GM04503 (cell line): ENCODE data around the gene SLC38A10.

Experiments
- DNase-seq: peaks from one replicate; pipeline ENCODE4 v3.0.0-alpha.2; 2012; ENCODE audit warnings: low read depth

Gene SLC38A10

DNA sequence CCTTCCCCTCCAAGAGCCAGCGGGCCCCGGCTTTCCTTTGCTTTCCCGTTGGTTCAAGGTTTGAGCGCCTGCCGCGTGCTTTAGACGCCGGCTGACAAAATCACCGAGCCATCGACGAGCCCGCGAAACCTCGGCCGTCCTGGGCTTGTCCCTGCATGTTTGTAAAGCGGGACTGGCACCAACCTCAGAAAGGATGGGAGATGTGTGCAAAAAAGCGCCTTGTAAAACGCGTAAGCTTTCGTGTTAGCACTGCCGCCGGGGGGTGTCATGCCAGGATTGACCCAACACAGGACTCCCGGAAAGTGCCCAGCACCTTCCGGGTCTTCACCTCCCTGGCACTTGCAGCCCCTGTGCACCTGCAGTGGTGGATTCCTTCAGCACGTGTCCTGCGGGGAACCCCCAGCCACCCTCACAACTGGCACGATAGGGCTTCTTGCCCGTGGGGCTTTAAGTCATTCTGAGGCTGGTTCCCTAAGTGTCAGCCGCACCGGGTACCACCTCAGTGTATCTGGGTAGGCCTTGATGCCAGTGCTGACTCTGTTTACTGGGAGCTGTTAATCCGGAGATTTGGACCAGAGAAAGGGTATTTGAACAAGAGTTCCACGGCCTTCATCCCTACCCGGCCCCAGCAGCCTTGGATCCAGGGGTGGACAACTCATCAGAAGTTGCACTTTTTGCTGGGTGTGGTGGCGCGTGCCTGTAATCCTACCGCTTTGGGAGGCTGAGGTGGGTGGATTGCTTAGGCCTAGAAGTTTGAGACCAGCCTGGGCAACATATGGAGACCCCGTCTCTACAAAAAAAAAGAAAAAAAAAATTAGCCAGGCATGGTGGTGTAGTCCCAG is 55.2 kb downstream of the SLC38A10 start:
- DNase-seq = no peak

DNA sequence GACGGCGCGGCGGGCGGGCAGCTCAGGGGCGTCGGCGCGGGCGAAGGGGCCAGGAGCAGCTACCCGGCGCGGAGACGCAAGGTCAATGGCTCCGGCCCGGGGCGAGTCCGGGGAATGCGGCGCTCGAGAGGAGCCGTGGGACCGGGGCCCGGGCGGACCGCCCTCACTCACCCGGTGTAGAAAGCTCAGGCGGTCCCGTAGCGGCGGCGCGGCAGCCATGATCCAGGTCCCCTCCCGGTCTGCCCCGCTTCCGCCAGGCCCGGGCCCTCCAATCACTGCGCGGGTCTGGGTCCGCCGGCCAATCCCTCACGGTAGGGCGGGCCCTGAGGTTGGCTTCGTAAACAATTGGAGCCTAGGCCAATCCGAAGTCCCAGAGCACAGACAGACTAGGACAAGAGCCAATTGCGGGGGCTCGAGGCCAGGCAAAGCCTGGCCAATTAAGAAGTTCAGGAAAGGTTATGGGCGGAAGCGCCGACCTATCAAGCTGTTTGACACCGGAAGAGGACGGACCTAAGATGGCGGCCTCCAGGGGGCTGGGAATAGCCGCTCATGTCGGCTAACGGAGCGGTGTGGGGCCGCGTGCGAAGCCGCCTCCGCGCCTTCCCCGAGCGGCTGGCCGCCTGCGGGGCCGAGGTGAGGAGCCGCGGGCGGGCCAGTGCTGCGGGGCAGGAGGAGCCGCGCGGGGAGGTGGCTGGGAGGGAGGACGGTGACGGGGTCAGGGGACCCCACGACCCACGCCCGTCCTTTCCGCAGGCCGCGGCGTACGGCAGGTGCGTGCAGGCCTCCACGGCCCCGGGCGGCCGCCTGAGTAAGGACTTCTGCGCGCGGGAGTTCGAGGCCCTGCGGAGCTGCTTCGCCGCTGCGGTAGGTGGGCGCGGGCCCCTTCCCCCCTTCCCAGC is 56.0 kb downstream of the SLC38A10 start, which contains the start of the genes NDUFAF8 and TEPSIN:
Gene NDUFAF8, plus strand, starts transcription at position 504 of the 899 bp plus-strand sequence. Its CDS starts 46 bp downstream, at position 550.
Gene TEPSIN, minus strand, starts transcription at position 241 of the 899 bp plus-strand sequence. Its CDS starts 22 bp downstream, at position 219.
- DNase-seq = peak; percentile 99

DNA sequence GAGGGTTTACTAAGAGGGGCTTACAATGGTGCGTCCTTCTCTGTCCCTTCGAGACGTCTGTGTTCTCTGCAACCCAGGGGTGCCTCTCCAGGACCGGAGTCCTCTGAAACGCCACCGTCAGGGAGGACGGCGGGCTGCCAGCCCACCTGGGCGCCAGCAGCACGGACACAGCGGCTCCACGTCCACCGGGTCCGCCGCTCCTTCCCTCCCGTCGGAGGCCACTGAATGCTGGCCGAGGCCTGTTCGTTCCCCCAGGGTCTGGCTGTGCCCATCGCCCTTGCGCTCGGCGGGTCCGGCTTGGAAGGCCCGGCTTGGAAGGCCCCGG is 56.7 kb downstream of the SLC38A10 start:
- DNase-seq = no peak

DNA sequence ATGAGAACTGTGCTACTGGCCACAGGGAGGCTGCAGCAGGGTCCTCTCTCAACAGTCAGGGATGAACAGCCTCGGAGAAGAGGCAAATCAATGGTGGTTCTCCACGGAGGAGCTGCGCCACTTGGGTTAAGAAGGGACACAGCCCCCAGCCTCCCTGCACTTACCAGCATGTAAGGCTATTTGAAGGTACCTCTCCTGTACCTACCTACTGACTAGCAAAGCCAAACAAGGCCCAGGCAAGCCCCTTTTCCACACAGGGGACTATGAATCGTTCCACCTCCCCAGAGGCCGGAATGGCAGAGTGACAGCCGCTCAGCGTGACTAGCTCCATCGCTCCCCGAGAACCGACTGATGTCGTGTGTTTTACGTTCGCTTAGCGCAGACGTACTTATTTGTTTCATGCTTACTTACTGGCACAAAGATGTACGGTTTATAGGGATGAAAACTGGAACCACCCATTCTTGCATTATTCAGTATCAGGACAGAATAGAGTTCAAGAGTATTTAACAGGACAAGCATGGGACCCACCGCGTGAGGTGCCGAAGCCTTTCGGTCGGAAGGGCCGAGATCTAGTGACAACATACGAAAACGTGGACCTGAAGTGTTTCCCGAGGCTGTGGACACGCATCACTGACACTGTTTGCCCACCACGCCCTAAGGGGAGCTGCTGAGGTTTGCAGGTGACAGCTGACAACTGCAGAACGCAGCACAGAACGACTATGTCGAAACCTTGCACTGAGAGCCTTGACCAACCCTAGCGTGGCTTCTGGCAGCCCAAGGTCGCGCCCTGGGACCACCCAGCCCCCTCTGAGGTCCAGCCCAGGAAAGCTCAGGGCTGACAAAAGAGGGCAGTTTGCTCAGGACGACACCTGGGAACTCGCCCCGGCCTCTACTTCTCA is 57.3 kb downstream of the SLC38A10 start:
- no peak for DNase-seq

DNA sequence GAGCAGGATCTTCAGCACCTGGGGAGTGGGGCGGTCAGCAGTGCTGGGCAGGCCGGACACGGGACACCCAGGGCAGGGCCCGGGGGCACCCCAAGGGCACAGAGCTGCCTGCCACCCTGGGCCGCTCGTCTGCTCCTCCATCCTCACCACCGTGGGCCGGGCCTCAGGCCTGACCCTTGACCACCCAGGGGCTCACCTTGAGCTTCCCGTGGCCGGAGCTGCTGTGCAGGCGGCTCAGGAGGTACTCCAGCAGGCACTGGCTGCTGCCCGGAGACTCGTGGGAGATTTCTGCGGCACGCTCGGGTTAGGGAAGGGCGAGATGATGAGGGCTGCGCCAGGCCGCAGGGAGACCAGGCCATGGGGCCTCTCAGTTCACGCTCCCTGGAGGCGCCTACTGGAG is 58.3 kb downstream of the SLC38A10 start:
- DNase-seq = no peak

DNA sequence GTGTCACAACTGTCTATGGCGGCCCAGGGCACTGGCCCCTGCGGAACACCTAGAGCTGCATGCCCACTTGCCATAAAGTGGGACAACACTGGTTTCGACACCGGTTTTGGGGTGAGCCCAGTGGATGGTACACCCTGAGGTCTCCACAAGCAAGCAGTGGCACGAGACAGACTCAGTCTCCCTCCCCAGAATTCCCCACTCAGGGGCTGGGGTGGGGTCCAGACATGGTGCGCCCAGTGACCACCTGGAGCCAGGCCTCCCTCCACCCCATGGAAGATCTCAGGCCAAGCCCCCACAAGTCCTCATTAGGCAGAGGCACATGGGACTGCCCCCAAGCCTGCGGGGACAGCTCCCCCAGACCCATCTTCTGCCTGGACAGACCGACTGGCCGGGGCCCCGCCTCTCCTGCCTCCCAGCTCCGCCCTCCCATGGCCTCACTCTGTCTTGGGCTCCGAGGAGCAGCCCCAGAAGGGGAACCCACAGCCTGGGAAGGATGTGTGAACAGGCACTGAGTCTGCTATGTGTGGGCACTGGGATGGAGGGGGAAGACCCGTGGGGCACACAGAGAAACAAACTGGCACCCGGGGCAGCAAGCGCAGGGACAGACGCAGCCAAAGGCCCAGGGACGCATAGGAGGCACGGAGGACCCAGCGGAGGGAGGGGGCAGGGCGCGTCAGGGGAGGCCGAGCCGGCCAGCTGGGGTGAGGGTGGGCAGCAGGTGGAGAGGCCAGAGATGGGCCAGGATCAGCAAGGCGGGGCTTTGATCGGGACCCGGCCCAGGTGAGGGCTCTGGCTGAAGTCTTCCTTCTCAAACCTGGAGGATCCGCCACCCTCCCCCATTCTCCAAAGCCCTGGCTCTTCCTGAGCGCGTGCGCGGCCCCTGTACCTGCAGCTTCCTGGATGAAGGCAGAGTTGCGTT is 59.0 kb downstream of the SLC38A10 start:
- no peak for DNase-seq

DNA sequence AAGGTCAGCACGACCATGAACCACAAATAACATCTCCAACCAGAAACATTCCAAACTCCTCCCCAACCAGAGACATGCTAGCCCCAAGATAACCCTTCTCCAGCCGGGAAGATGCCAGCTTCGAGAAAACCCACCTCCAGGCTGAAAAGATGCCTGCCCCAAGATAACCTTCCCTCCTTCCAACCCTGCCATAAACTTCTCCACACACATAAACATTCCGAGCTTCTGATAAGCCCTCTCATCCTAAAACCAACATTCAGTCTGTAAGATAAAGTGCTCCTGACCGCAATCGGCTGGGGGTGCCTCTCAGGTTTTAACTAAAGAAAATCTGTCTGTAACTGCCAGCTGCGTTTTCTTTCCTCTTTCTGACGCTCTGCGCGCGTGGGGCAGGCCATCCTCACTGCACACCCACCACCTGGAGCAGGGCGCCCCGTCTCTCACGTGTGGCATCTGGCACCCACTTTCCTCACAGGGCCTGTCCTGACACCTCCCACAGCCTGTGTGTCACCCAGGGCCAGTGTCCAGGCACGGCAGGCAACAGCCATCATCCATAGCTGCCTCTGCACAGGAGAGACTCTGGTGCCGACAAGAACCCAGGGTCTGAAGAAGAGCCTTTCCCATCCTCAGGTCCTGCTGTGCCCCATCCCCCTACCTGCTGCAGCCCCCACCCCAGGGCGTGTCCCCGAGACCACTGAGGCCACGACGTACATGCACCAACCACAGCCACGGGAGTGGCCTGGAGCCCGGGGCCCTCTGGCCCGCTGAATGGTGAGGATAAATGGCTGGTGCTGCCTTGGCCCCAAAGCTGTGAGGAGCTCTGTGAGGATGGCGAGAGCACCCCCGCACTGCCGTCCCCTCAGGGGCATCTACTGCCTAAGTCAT is 59.9 kb downstream of the SLC38A10 start:
- no peak for DNase-seq

DNA sequence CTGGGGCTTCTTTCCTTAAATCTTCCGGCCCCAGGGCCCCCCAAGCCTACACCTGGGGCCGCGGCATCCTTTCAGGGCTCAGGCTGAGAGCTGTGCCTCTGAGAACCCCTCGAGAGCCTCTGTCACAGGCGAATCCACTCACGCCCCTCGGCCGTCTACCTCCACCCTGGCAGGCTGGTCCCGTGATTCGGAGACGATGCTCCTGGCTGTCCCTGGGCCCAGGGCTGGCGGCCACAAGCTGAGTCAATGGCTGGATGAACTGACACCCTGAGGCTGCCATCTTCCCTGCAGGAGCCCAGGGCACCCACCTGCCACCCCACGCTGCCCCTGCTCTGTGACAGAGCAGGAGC is 60.6 kb downstream of the SLC38A10 start:
- DNase-seq = no peak

DNA sequence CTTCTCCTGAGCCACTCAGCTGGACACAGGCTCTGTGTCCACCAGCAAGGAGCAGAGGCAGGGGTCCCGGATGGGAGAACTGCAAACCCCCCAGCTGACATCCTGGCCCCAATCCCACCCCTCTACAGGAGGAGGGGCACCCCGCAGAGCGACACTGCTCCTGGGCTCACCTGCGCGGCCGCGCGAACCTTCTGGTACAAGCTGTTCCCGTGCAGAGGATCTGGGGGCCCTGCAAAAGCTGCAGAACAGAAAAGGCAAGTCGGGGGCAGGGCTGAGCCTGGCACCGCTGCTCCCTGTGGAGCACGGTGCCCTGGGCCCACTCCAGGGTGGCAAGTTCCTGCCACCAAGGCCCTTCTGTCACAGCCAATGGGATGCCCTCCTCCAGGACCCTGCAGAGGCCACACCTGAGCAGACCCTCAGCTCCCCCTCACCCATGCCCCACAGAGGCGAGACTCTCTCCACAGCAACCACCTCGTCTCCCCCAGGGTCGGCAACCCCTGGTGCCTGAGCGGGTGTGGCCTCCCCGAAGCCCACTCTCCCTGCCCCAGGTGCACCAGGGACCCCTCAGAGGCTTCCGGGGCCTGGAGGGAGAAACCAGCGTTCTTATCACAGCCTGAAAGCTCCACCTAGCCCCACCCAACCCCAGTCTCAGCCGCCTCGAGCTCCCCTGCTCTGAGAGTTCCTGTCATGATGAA is 61.1 kb downstream of the SLC38A10 start:
- no peak for DNase-seq

DNA sequence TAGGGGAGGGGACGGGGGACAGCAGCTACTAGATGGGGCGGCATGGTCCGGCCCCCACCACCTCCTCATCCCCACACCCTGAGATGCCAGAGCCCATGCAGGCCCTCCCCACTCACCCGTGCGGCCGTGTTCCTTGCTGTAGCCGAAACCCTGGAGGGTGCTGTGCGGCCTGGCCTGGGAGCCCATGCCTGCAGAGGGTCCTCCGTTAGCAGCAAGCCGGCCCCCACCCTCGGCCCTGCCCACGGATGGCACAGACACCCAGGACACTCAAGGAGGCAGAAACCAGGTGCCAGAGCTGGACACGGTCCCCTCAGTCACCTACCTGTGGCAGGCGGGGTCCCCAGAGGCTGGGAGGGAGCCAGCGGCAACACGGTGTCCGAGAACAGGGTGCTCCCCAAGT is 61.8 kb downstream of the SLC38A10 start:
- no peak for DNase-seq

DNA sequence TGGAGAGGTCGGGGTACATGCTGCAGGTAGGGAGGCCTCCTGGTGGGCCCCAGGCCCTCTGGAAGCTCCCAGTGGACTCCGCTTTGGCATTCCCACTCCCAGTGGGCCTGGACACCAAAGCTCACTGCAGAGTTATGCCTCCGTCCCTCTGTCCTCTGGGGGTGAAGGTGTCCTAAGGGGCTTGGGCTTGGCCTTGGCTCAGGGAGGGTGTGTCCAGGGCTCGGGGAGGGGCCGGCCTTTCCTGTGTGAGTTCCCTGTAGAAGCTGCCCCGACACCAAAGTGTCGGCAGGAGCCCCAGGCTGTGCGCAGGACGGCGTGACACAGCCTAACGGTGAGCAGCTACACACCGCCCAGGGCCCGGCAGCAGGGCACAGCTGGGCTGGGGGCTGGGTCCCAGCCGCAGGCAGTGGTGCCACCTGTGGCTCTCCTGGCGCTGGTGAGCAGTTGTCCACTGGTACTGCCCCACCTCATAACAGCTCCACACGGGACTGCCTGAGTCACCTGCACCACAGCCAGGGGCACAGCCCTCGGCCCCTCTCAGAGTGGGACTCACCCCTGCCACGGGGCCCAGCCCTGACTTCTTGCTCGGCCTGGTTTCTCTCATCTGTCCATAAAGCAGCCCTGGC is 62.4 kb downstream of the SLC38A10 start:
- no peak for DNase-seq

DNA sequence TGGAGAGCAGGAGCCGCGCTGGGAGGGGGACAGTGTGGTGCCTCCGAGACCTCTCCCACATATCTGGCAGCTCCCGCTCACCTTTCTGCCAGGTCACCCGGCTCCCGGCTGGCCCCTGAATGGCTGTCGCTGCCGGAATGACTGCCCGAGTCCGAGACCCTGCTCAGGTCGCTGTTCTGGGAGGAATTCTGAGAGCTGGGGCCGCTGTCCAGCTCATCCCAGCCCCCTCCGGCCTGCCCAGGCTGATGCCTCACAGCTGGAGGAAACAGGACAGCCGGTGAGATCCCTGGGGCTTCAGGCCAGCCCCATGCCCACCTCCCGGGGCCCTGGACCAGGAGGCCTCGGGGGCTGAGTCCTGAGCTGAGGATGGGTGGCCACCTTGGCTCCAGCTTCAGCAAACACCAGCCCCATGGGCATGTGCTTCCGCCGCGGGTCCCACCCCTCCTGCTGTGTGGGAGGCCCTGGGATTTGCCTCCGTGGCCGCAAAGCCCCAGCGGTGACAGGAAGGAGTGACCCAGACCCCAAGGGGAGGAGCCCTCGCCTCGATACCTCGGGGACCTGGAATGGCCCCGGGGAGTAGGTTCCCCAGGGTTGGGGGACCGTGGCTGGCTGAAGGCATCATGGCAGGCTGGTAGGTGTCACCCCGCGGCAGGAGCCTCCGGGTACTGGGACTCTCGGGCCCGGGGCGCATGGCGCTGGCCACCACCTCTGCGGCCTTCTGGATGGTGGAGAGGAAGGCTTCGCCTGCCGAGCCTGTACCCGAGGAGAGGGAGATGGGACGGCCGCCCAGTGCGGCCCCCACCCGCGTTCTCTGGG is 63.1 kb downstream of the SLC38A10 start:
- DNase-seq = no peak

DNA sequence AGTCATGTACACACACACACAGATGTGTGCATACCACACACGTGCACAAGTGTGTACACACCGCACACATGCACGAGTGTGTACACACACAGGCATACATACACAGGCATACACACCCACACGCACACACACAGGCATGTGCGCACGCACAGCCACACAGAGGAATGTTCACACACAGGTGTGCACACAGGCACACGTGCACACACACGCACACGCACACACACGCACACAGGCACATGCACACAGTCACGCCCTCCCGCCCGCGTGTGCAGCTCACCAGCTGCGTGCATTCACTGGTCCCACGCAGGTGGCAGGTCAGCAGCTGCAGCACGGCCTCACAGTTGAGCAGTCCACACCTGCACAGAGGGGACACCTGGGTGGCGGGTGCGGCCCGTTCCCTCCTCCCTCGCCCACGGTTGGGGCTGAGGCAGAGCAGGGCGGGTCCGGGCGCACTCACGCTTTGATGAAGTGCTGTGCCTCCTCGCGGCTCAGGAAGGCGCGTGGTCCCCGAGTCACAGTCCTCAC is 63.9 kb downstream of the SLC38A10 start:
- DNase-seq = no peak

DNA sequence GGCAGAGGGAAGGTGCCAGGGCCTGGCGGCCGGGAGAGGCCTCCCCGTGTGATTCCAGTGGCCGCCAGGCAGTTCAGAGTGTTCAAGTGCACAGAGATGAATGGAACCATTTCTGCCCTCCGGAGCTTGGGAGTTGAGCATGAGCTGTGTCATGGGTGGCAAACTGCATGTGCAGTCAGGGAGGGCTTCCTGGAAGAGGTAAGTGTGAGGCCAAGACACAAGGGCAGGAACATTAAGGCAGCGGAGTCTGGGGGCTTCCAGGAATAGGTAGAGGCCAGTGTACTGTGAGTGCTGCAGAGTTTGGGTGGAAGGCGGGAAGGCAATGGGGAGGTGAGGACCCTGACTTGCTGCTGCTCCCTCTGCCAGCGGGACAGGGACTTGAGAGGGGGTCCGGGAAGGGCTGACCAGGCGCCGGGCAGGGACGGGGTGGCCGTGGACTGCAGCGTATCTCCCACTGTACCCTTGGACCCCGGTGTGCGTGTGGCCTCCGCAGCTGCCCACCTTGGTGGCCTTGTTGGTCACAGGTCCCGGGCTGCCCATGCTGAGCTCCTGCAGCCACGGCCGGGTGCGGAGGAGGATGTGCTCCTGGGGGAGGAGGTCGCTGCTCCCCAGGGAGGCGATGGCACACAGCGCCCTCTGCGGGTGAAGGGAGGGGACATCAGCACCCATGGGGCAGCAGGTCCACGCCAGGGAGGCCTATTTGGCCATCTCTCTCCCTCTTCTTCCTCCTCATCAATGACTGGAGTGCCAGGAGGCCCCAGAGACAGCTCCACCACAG is 64.9 kb downstream of the SLC38A10 start:
- DNase-seq = no peak

DNA sequence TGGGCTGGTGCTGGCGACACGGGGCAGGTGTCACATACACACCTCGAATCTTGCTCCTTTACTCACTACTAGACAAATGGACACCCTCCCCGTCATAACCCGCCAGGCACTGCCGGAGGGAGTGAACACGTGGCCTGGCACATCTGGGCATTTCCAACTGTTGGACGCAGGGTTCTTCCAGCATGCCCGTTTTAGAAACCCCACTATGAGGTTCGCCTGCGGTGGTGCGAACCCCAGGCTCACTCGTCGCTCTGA is 65.5 kb downstream of the SLC38A10 start:
- DNase-seq = no peak

DNA sequence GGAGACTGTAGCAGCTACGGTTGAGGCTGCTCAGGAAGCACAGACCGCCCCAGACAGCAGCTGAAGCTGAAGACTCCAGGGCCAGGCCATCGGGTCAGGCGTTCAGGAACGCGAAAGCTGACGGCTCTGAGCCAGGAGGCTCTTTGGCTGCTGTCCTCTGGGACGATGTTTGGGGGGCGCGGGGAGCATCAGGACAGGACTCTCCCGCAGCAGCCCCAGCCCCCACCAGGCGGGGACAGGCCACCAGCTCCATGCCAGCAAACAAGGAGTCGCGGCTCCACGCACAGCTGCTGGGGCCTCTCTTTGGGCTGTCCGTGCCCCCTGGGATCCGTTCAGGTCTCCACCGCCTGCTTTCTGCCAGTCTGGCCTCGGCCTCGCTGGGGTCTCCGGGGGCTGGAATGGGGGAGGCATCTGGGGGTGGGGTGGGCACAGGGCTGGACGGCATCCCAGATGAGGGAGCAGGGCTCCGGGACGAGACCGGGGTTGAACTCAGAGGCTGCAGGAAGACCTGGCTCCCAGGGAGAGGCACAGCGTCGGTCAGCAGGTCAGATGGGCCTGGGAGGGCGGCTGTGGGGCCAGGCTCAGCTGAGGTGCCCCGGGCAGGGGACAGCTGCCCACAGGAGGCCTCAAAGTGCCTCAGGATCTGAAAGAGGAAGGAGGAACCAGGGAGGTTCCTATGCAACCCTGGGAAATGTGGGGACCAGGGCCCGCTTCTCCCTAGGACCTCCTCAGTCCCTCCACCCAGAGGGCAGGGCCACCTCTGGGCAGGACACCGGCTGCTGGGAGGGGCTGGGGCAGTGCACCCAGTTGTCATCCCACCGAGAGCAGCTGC is 66.1 kb downstream of the SLC38A10 start:
- DNase-seq = no peak
